GM19452 (cell line): ENCODE data around the gene VDR.
A peak's percentile ranks its signal among the peaks of the same experiment; 100 is the strongest.

Experiments
- ATAC-seq: cut with Tn5 transposase; IDR thresholded peaks from one replicate; pipeline ENCODE4 v1.9.1; 2021; ENCODE audit not compliant: unreplicated experiment

Gene VDR

DNA sequence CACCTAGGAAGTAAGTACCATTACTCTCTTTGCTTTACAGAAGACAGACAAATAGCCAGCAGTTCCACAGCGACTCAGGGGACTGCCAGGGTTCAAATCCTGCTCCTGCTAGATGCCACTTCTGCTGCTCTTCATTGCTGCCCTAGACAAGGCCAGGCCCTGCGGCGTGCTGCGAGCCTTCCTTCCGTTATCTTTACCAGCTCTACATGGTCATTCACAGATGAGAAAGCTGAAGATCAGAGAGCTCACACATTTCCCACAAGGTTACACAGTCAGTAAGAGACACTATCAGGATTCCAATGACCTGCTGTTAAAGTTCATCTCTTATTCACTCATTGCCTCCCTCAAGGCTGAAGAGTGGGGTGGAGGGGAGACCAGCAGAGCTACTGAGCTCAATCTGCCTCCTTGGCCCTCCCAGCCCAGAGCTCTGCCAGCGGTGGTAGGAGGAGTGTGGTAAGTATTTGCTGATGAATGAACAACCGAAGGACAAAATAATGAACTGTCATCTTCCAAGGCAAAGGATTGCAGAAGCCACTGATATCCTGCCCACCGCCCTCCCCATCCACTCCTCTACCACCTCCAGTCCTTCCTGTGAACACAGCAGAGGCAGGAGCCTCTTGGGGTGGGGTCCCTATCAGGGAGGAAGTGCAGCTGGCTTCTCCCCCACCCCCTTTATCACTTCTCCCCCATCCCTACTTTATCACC, 70.4 kb downstream of the VDR start:
- ATAC-seq = no peak

DNA sequence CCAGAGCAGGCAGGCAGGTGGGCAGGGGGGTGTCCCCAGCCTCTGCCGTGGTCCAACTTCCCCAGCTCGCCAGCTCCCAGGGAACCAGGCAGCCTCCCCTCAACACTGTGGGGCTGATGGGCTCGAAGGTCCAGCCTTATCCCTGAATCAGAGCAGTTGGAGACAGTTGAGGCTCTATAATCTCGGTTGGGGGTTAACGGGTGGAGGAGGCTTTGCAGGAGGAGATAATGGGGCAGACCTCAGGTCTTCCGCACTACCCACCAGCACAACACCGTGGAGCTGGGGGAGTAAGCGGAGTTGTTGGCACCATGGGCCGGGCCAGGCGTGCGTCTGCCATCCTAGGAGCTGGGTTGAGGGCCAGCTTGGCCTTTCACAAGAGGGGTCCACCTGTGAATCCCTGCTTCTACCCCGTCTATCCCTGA, 71.2 kb downstream of the VDR start:
- no peak for ATAC-seq

DNA sequence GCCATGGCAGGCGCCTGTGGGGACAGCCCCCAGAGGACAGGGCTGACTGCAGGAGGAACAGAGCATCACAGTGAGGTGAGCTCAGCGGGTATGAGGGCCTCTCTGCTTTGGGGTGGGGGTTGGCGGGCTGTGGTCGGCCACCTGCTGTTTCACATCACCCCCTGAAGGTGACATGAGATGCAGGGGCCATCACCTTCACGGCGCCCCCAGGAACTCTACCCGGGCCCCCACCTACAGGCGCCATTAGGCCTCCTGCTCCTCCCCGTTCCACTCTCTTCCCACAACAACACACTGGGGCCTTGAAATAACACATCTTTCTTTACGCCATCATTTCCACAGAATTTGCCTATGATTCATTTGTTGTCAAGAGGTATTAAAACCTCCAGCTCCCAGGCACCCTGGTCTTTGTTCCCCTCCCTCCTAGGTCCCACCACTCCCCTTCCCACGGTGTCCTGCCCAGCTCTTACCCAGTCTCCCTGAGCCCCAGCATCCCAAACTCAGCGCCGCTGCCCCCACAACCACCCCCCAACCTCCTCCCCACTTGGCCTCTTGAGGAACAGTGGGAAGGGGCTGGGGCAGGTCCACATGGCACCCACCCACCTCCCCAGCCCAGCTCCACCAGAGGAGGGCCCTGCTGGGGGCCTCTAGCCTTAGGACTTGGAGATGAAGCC, 72.4 kb downstream of the VDR start:
- ATAC-seq = no peak

DNA sequence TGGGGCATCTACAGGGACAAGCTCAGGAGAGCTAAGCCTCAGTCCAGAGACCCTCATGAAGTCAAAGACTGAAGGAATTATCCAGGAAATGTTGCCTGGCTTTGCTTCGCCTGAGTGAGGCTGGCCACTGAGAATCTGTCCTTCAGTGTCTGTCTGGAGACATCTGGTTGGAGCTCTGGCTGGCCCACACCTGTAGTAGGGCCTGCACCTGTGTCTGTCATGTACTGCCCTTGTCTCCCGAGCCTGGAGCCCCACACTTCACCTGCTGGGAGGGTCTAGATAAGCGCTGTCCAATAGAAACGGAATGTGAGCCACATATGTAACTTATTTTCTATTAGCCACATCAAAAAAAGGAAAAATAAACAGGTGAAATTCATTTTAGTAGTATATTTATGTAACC, 75.2 kb downstream of the VDR start:
- no peak for ATAC-seq

DNA sequence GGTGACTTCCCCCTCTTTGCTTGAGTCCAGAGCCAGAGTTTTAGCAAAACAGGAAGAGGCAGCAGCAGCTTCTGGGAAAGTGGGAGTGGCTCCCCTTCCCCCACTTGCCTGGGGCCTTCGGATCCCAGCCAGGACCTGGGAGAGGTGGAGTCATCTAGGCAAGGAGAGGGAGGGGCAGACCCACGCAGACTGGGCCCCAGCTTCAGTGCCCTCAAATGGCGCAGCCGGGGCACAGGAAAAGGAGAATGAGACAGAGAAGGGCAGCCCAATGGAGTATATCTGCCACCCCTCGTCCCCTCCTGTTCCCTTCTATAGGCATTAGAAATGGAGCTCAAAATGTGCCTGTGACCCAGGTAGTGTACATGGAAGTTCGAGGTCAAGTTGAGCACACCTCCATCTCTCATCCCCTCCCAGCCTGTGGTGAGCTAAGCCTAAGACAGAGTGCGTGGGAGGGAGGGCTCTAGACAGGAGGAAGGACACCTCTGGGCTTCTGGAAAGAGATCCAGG, 75.8 kb downstream of the VDR start:
- ATAC-seq = no peak

DNA sequence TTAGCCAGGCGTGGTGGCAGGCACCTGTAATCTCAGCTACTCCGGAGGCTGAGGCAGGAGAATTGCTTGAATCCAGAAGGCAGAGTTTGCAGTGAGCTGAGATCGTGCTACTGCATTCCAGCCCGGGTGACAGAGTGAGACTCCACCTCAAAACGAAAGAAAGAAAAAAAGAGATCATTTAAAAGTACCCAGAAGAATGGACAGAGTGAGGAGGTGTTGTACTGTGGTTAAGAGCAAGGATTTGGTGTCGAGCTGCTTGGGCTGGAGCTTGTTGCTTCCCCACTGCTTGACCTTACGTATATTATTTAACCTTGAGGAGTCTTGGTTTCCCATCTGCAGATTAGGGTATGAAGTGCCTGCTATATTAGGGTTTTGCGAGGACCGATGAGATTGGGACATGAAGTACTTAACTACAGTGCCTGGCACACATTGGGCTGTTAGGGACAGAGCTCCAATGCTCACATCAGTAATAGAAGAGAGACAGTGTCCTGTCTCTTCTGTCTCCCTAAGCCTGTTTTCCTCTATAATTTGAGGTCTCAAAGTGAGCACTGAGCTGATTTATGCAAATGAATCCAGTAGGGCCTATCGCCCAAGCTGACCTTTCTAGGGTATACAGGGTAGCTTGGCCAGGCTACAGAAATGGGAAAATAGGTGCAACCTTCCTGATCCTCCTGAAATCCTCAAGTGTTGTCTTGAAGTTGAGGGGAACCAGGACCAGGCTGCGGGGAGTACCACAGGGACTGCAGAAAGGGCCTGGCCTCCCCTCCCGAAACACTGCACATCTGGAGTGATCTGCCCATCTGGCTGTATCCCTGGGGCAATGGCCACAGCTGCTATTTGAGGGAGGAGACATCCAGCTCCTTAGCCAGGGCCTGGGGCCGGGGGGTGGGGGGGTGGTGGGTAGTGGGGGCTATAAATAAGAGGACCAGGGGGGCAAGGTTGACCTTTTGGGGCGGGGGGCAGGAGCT, 76.5 kb downstream of the VDR start:
- ATAC-seq = no peak

DNA sequence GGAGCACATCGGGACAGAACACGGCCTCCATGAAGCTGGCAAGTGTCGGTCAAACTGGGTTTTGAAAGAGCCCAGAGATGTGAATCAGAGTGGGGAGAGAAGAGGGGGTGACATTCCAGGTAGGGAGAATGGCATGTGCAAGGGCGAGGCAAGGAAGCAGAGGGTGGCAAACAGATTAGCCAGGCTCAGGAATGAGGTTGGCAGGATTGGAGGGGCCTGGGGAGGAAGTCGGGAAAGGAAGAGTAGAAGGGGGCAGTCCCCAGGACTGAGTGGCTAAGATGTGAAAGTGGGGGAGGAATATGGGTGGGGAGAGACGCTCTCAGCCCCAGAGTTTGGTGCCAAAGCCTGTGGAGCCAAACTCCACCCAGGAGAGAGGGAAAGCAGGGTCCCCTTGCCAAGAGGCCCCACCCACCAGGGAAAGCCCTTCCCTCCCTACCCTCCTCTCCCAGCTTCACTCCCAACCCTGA, 79.6 kb downstream of the VDR start:
- ATAC-seq = no peak

DNA sequence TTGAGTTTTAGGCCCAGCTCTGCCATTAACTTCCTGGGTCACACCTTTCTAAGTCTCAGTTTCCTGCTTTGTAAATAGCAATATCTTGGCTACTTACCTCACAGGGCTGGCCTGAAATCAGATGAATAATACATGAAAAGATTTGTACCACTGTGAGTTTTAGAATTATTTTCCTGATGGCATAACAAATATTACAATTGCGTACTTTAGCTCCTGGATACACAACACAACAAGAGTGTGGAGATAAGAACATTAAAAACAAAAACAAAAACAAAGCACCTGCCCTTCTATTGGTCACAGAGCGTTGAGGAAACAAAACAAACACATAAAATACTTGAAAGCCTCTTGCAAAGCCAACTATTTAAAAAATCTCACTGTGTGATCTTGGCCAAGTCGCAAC, 80.2 kb downstream of the VDR start:
- no peak for ATAC-seq

DNA sequence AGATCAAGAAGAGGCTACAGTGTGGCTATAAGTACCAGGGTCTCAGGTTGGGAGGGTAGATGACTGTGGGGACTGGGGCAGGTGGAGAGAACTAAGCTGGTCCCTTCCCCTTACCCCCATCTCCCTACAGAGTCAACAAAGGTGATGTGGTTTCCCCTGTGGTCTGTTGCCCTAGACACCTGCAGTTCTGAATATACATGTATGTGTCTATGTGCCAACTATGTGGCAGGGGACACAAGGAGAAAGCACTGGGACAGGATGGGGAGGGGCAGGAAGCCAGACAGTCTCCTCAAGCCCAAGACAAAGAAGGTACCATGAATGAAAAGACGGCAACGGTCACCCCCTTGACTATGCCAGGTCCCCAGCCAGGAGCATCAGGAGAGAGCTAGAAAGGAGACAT, 80.6 kb downstream of the VDR start:
- no peak for ATAC-seq

DNA sequence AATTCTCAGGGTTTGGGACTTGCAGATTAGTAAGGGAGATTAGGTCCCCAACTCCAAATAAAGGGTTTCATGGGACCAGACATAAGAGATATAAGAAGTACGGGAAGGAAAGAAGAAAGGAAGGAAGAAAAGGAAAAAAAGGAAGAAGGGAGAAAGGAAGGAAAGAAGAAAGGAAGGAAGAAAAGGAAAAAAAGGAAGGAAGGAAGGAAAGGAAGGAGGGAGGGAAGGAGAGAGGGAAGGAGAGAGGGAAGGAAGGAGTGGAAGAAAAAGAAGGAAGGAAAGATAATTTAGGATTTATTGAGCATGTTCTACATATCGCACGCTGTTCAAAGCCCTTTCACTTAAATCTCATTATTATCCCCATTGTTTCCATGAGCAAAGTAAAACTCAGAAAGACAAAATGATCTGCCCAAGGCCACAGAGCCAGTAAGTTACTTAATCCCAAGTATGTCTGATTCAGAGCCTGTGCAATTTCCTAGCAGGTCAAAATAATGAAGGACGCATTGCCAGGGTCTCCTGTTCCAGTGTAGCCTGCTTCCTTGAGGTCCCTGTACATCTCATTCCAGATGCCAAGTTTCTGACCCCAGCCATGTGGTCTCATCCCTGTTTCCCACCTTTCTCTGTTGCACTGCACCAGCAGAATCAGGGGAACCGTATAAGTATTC, 81.2 kb downstream of the VDR start:
- ATAC-seq = no peak

DNA sequence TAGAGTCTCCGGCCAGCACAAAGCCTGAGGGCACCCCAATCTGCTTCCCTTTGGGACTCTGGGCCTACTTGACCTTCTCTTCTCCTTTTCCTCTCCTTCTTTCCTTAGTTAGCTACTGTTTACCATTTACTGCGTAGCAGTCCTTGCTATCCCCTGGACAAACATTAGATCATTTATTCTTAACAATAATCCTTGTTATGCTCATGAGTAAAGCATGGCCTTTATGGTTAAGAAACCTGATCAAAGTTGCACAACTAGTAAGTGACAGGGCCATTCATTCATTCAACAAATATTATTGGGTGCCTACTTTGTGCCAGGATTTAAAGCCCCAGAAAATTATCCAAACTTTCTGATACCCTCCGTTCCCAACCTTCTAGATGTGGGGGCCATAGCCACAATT, 81.9 kb downstream of the VDR start:
- no peak for ATAC-seq

DNA sequence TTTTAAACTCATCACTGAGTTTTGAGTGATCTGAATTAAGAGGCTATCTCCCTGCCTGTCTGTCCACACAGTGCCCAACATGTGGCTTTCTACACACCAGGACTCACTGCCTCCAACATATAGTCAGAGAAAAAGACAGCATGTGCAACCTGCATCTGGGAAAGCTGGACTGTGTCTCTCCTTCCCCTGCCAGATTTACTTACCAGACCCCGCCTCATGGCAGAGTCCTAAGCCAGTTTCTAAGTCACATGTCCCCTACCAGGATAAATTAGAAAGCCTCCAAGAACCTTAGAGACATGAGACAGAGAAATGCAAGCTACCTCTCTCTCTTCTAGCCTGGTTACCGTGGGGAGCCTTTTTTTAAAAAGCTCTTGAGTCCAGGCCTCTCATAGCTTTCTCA, 82.4 kb downstream of the VDR start:
- no peak for ATAC-seq

DNA sequence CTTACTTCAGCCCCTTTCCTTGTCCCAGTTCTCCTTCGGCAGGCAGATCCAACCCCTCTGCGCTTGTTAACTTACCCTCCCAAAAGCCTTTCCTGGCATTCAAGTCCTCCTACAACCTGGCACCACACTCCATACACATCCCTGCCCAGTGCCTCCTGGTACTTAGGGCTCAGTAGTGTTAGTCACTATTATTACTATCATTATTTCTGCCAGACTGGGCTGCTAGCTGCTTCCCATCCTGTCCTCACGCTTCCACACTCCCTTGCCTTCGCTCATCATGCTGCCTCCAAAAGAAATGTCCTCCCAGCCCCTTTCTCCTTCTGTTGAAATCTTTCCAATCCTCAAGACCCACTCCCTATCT, 83.5 kb downstream of the VDR start:
- no peak for ATAC-seq

DNA sequence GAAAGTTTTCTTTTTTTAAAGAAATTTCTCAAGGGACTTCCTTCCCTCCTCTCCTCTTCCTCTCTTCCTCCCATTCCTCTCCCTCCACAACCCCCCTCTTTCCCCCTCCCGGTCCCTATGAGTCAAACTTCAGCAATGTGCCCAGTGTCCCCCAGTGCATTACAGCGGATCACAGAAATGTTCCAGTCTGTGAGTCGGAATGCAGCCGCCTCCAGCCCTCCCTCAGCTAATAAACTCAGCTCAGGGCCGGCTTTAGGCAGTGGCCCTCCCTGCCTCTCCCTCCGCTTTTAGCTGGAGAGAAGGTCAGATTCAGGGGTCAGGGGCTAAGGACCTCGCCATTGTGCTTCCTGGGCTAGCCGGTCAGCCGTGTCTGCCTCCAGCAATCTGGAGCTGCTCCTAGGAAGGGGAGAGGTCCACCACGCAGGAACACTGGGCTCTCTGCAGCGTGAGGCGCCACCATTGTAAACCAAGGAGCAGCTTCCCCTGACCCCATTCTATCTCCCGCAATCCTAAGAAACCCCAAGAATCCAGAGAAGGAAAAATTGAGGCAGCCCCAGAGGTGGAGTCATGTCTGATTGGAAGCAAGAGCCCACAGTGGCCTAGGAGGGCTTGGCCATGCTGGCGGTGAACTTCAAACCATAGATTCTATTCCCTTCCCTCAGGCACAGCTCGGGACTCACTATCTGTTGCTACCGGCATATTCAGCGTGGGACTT, 84.0 kb downstream of the VDR start:
- no peak for ATAC-seq

DNA sequence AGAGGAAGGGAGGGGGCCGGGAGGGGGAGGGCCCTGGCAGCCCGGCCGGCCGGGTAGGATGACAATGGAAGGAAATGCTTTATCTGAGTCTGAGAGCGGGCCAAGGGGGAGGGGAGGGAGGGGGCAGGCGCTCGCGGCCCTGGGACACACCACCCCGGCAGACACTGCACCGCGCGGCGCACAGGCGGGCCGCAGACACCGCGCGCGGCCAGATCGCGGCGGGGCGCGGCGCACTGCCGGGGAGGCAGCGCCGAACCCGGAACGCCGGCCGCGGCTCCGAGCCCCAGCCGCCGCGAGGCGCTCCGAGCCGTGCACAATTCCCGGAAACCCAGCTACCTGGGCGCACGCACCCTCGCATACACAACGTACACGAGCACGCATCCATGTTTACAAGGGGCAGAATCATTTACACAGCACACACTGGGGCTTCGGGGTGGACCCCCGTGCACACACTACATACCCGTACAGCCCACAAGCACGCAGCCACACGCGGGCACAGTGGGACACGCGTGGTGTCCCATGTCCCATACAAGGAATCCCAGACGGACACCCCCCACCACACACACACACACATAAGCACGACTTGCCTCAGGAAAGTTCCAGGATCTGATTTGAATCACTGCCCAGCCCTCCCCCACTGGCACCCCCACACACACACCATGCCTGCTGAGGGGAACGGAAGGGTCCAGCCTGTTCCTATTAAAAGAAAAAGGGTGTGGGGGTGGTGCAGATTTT, 84.7 kb downstream of the VDR start, which contains the start of gene HDAC7:
Gene HDAC7 (minus strand): TSS at position 8 of the 735 bp plus-strand sequence. CDS start 118 bp downstream, outside the sequence.
- peak; percentile 39 for ATAC-seq

DNA sequence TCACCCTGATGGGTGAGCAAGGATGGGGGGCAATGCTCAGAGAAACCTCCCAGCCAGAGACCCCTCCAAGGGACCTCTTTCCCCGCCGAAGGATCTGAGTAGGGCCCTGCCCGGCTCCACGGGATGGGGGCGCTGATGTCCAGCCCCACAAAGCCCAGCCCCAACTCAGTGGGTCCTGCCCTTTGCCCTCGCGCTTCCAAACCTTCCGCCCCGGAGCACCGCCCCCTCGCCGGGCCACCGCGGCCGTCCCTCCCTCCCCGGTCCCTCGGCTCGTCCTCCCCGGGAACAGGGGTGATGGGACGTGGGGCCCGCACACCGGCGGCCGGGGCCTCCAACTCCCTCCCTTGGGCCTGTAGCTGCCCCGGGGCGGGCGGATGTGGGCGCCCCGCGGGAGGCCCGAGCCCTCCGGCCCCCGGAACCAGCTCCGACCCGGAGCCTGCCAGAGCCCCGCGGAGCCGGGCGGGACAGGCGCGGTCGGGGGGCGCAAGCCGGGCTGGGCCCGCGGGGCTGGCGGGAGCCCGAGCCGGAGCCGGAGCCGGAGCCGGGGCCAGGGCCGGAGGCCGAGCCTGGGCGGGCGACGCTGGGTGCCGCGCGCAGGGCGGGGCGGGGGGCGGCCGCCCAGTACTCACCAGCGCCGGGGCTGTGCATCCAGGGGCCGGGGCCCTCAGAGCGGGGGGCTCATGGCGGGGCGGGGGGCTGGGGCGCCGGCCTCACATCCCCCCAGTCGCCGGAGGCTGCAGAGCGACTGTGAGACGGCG, 85.5 kb downstream of the VDR start:
- peak; percentile 37 for ATAC-seq

DNA sequence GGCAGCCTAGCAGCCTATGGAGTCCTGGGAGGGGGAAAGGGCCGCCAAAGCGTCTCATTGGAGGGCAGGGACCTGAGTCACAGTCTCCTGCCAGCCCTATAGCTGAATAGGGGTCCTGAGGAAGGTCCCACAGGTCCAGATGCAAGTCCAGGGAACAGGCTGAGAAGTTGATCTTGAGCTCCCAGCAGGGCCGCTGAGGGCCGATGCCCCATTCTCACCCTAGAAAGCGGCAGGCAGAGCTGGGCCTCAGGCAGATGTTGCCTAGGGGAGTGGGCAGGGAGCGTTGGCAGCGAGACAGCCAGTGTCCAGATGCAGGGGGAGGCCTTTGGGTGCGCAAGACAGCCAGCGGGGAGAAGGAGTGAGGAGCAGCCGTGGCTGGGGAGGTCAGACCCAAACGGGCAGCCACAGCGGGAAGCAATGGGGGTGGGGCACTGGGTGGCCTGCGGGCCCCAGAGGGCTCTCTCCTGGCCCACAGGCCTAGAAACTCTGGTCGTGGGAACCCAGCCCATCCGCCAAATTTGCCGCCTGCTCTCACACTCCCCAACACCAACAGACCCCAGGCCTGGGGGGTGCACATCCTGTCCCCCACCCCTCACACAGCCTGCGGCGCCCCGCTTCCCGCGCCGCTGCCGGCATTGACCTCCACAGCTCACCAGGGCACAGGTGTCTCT, 86.2 kb downstream of the VDR start:
- ATAC-seq = no peak

DNA sequence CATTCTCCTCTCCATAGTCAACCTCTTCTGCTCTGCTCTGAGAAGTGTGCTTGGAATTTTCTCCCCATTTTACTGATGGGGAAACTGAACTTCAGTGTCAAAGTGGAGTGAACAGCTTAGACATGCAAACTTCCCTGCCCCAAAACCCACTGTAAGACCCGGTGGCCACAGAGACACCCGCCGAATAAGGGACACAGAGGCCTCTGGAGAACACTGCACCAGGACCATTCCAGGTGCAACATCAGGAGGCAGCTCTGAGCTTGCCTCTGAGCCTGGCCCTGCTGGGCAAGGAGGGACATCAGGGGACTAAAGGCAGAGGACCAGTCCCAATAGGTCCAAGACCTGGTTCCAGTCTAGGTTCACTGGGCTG, 86.8 kb downstream of the VDR start:
- ATAC-seq = no peak
